ENCODE results near the gene CPTP.
"Not testable (repeated sequence)": the region's sequence is repeated elsewhere in the genome, so short reads cannot be mapped to it uniquely, and the experiment has no call there.

Gene CPTP

DNA sequence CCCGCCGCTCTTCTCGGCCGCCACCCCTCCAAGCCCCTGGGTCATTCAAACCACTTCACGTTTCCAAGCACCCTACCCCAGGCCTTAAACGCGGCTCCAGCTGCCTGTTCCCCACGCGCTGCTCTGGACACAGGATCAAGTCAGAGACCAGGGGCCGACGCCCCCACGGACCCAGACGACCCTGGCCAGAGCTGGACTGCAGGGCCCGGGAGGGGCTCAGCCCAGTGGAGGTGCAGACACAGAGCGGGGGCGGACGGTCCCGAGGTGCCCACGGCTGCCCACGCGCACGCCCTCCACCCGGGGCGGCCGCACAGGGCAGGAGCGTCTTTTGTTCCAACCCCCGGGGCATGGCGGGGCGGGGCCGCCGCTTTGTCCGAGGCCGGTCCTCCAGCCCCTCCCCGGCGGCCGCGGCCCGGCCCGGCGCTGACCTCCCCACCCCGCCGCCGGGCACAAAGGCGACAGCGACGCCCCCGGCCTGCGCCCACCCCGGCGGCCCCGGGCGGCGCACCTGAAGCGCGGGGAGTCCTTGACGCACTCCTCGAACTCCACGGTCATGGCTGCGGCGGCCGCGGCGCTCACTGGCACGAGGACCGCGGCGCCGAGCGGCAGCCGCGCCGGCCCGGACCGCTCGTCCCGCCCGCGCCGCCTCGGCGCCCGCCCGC, 17.2 kb upstream of the CPTP start:
- DNase-seq, result no peak

DNA sequence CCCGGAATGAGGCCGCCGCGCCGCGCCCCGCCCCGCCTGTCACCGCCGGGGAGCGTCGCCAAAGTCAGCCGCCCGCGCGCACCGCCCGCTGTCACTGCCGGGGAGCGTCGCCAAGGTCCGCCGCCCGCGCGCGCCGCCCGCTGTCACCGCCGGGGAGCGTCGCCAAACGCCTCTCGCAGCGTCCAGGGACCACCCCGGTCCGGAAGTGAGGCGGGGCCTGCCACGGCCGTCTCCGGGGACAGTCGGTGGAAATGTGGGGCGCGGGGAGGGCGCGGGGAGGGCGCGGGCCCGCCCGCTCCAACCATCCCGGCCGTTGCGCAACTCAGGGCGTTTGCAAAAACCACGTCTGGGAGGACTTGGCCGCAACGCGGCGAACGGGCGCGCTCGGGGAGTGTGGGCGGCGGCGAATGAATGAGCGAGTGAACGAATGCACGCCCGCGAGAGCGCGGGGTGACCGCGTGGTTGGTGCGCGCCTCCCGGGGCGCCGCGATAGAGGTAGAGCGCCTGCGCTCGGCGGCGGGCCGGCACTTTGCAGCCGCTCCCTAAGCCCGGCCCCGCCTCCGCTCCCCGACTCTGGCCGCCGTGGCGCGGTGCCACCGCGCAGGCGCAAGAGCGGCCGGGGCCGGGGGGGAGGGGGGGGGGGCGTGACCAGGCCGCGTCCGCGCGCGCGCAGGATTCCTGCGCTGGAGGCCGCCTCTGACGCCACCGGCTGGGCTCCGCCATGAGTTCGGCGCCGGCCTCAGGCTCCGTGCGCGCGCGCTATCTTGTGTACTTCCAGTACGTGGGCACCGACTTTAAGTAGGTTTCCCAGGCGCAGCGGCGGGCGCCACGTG, 16.5 kb upstream of the CPTP start, which contains the start of the genes ACAP3 and PUSL1:
ACAP3 (minus strand) TSS at position 8 of the 833 bp plus-strand sequence. CDS start 115 bp downstream, outside the sequence.
PUSL1 (plus strand) TSS at position 675 of the 833 bp plus-strand sequence; CDS start at position 722, 47 bp downstream.
- peak; percentile 97 for DNase-seq

DNA sequence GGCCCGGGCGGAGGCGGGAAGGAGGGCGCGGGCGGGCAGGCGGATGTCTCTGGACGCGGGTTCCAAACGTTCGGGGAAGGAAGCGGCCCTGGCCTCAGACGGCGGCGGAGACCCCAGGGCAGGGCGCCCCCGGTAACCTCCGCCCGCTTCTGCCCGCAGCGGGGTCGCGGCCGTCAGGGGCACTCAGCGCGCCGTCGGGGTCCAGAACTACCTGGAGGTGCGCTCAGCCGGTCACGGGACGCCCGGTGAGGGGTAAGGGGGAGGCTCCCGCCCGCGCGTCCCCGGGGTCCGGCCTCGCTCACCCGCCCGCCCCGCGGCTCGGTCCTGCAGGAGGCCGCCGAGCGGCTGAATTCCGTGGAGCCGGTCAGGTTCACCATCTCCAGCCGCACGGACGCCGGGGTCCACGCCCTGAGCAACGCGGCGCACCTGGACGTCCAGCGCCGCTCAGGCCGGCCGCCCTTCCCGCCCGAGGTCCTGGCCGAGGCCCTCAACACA, 15.8 kb upstream of the CPTP start:
- no peak for DNase-seq

DNA sequence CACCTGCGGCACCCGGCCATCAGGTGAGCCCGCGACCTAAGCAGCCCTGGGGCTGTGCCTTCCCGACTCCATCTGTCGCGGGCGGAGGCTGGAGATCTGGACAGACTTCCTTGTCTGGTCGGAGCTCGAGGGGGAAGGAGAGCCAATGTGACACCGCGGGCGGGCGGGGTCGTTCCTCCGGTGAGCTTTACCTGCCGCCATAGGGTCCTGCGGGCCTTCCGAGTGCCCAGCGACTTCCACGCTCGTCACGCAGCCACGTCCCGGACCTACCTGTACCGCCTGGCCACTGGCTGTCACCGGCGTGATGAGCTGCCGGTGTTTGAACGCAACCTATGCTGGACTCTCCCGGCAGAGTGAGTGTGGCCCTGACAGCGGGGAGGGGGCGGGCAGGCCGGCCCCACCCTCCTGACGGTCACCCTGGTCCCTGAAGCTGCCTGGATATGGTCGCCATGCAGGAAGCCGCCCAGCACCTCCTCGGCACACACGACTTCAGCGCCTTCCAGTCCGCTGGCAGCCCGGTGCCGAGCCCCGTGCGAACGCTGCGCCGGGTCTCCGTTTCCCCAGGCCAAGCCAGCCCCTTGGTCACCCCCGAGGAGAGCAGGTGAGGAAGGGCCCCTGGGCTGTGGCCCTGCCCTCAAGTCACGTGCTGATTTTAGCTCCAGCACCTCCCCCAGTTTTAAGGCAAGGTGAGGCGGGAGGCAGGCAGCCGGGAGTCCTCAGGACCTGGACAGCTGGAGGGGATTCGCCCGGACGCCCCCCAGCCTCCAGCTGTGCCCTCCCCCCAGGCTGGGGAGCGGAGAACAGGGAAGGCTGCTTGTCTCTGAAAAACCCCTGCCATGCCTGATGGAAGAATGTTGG, 15.1 kb upstream of the CPTP start:
- DNase-seq, result peak; percentile 54

DNA sequence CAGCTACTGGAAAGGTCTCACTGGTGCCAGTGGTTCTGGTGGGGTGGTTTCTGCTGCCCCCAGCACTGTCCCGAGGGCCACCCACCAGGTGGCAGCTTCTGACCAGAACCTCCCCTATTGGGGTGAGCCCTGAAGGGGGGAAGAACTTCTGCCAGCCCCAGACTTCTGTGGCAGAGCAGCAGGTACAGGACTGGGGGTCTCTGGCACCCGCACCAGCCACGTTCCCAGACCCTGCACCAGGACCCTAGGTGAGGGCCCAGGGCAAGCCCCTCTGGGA, 14.6 kb upstream of the CPTP start:
- no peak for DNase-seq

DNA sequence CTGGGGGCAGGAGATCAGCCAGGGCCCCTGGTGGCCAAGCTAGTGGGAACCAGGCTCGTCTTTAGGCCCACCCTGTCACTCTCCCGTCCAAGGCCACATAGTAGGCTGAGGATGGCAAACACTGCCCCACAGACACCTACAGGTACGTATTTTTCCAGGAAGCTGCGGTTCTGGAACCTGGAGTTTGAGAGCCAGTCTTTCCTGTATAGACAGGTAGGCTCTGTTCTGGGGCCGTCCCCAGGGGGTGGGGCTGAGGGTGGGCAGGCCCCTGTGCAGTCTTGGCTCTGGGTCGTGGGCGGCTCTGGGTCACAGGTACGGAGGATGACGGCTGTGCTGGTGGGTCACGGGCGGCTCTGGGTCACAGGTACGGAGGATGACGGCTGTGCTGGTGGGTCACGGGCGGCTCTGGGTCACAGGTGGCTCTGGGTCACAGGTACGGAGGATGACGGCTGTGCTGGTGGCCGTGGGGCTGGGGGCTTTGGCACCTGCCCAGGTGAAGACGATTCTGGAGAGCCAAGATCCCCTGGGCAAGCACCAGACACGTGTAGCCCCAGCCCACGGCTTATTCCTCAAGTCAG, 14.0 kb upstream of the CPTP start:
- no peak for DNase-seq

DNA sequence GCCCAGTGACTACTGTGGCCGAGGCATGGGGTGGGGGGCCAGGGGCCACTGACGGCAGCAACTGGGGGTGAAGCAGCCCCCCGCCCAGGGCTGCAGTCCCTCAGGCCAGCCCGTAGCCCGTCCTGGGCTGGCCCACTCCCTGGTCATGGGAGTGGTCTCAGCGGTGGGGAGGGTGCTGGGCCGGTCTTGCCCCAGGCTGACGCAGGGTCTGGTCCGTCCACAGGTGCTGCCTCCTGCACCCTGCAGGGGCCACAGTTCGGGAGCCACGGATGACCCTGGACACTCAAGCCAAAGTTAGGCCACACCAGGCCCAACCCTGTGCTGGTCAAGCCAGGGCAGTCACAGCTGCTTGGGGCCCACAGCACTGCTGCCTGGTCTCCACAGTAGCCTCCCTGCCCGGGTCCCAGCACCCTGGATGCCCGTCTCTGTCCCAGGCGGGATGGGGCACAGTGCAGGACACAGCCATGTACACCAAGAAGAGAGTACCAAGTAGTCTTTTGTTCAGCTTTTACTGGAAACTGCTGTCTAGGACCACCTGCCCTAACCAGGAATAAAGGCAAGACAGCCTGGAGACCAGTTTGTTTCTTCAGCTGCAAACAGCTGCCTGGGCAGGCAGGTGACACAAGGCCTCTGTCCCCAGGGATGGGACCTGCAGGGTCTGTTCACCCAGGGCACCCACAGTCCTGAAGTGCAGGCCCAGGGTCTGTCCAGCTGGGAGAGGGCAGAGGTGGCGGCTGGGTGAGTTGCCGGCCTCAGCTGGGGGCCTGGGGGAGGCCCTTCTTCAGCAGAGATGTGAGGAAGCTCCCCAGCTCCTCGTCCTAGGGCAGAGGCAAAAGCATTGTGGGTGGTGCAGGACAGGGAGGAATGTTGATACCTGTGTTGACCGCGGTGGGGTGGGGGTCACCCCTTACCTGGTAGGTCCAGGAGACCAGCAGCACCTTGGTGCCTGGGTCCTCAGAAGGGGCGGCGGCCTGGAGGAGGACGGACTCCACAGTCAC, 13.2 kb upstream of the CPTP start:
- DNase-seq, result no peak

DNA sequence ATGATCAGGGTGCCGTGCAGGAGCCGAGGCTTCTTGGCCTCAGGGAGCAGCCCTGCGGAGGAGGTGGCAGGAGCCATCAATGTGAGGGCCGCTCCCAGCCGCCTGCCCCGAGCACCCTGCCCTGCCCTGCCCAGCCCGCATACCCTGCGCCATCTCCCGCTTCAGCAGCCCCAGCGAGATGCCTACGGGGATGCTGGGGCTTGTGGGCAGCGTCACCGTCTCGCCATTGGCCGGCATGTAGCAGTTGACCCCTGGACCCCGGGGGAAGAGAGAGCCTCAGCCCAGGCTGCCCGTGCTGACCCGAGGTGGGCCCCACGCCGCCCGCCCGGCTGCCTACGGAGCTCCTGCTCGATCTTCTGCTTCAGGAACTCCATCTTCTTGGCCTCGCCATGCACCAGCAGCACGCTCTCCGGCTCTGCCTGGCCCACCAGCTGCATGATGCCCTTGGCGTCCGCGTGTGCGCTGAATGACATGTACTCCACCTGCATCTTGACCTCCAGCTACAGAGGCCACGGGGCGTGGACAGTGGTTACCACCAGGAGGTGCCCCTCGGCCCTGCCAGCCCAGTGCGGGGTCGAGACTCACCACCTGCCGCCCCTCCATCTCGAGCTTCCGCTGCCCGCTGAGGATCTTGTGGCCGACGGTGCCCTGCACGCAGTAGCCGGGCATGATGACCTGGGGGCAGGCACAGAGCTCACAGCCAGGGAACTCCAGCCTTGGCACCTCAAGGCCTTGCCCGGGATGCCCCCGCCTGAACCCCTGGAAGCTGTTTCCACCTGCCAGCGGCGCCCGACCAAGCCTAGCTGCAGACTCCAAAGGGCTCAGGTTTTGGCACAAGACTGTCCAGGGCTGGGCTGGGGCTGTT, 11.9 kb upstream of the CPTP start:
- no peak for DNase-seq

DNA sequence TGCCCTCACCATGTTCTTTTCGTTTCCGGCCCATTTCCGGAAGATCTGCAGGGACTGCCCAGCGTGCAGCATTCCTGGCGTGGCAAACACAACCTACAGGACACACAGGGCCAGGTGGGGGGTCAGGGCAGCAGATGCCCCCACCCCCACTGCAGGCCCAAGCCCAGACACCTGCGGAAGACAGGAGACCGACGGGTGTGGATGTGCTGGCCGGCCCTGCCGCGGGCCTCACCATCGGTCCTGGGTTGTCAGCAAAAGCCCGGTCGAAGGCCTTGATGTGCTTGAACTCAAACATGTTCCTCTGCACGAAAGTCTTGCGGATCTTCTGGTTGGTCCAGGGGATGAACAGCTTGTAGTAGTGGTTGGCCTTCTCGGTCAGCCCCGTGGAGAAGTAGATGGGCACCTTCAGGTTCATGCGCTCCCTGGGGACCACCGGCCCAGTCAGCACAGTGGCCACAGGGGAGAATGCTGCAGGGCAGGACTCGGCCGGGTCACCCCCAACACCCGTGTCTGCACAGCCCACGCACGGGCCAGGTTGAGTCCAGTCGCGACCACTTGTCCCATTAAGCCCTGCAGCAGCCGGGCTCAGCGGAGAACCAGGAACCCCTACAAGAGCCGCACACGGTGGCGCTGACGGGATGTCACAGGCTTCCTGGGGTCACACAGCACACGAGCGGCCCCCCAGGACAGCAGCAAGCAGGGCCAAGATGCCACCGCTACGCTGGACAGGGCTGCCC, 10.9 kb upstream of the CPTP start:
- DNase-seq, result no peak

DNA sequence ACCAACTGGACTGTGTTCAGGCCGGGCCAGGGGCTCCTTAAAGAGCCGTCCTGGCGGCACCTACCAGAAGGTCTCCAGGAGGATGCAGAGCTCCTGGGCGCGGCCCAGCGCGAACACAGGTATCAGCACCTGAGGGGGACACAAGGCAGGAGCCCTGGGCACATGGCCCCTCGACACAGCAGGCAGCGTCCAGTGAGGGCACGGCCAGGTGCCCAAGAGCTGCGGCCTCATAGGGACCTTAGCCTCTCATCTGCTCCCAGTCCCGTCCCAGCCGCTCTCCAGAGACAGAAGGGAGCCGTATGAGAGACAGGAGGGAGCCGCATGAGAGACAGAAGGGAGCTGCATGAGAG, 10.4 kb upstream of the CPTP start:
- no peak for DNase-seq

DNA sequence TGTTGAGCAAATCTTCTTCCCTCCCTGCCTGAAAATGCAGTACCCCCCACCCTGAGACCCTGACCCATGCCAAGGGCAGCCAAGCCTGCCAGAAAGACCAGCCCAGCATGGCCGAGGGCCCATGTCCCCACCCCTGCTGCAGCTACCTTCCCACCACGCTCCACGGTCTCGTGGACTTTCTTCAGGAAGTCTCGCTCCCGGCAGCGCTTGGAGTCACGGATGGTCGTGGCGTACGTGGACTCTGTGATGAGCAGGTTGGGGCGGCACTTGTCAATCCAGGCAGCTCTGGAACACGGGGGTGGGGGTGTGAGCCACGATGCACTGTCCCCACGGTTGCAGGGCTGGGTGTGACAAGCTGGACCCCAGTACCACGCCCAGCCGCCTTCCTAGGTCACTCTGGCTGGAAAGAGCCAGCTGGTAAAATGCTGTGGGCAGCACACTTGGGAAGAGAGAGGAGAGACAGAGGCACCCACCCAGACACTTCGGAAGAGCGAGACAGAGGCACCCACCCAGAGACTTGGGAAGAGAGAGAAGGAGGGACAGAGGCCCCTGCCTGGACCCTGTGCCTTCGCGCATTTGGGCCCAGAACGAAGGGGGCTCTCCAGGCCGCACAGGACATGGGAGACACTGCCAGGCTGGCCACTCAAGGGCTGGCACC, 9.8 kb upstream of the CPTP start:
- no peak for DNase-seq

DNA sequence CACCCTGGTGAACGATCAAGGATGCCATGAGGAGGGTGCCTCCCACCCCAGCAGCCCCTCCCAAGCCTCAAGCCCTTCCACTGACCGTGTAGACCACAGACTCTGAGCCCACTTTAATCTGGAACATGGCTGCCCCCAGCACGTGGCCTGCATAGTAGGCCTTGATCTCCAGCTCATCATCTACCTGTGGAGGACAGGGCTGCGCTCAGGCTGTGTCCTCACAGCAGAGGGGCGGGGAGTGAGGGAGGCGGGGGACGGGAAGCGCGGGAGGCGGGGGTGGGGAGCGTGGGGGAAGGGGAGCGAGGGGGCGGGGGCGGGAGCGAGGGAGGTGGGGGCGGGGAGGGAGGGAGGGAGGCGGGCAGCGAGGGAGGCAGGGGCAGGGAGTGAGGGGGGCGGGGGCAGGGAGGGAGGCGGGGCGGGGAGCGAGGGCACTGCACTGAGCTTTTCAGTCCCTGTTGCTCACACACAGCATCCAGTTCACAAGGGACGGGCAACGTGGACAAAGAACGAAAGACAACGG, 9.1 kb upstream of the CPTP start:
- no peak for DNase-seq

DNA sequence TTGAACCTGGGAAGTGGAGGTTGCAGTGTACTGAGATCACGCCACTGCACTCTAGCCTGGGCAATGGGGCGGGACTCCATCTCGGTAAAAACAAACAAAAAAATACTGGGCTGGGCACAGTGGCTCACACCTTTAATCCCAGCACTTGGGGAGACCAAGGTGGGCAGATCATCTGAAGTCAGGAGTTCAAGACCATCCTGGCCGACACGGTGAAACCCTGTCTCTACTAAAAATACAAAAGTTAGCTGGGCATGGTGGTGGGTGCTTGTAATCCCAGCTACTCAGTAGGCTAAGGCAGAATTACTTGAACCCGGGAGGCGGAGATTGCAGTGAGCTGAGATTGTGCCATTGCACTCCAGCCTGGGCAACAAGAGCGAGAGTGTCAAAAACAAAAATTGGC, 8.4 kb upstream of the CPTP start:
- not testable (repeated sequence) for DNase-seq

DNA sequence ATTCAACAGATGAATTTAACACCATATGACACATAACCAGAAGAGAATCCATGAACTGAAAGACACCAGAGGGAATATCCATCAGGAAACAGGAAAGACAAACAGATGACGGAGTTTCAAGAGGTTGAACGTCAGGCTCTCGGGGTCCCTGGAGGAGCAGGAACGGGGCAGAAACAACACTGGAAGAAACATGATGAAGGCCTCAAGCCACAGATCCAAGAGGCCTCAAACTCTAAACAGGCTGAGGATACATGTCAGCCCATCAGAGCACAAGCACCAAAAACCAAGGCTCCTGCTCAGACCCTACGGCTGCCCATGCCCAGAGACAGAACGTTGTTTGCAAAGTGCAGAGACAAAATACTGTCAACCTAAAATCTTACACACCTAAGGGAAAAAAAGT, 7.2 kb upstream of the CPTP start:
- no peak for DNase-seq

DNA sequence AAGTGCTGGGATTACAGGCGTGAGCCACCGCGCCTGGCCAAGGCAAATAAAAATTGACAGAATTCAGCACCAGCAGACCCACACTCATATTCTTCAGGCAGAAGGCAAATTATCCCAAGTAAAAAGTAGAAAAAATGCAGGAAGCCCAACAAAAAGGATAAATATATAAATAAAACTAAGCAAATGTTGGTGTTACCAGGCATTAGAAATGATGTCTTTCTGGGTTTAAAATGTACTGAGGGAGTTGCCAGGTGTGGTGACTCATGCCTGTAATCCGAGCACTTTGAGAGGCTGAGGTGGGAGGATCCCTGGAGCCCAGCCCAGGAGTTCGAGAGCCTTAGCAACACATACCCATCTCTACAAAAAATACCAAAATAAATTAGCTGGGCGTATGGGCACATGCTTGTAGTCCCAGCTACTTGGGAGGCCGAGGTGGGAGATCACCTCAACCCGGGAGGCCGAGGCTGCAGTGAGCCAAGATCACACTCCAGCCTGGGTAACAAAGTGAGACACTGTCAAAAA, 6.4 kb upstream of the CPTP start:
- no peak for DNase-seq

DNA sequence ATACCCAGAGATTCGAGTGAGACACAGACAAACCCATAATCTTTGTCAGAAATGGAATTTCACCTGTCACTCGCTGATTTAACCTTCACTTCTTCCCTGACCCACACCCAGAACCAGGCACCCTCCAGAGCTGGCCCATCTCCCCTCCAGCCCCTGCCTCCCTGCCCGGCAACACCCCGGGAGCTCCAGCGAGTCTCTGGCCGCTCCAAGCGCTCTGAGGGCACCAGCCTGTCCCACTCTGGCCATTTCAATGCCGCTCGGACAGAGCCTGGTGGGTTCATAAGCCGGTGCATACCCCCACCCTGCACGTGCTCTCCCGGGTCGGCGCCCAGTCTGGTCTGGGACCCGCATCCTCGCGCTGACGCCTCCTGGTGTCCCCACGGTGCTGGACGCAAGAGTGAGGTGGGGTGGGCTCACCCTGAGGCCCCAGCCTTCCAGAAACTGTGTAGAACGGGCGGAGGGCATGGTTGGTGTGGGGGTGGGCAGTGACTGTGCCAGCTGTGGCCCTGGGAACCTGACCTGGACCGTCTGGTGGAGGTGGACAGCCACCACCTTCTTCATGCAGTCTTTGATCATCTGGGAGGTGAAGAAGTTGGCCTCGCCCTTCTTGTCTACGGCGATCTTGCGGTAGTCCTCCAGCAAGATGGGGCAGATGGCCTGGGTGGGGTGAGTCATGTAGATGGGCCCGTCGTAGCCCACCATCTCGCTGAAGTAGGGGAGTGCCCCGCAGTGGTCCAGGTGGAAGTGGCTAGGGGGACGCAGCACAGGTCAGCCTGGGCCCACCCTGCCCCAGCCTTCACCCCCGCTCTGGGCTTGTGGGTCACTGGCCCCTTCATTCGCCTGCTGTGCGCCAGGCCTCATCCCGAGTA, 5.6 kb upstream of the CPTP start:
- DNase-seq, result no peak

DNA sequence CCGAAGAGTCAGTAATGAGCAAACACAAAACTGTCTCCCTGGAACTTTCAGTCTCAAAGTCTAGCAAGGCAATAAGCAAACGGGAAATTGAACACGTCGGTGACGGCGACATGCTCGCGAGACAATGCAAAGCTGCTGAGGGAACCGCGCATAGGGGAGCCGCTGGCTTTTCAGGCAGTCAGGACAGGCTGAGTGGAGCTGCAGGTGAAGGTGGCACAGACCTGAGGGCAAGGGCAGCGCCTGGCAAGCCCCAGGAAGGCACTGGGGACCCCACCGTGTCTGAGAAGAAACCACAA, 5.0 kb upstream of the CPTP start:
- DNase-seq, result no peak

Data from RPMI8226 (cell line).